A549 (cell line): ENCODE measurements around the gene PRKCZ. TPM values are rescaled to one million over a fixed set of nuclear protein-coding genes. Genes with fewer than 3 reads are reported as not detected.

Source experiments
- ATAC-seq, 2 experiments: fragments of 200-7000 bp in 1 of 2; fragments of >200 bp in 1 of 2; cut with Nextera tagmentation in 1 of 2; cut with Tn5 transposase in 1 of 2; 3 replicates each; pipeline versions ENCODE4 v1.8.0 to v1.9.1; 2018 to 2020; ENCODE audit warnings: mild to moderate bottlenecking in 1 of 2, moderate library complexity in 1 of 2
- CTCF ChIA-PET: fragments of 300-600 bp; sonication (Branson Sonifier 250); formaldehyde crosslinking; extraction: SDS; loops from one replicate; lab custom pipeline; 2021; ENCODE audit warnings: antibody characterized with exemption, inconsistent platforms; lab: Yijun Ruan, JAX
- POLR2A ChIA-PET: fragments of 350-600 bp; formaldehyde crosslinking; extraction: SDS; loops from one replicate; lab custom pipeline; 2021; ENCODE audit warnings: antibody characterized with exemption, inconsistent platforms; lab: Yijun Ruan, JAX
- DNase-seq, 2 experiments: peaks; one replicate each; pipeline versions ENCODE4 v3.0.0 to v3.0.0-alpha.2; 2011 to 2016; ENCODE audit warnings: low read depth in 1 of 2, low spot score in 1 of 2
- FAIRE-seq: peaks from 2 replicates; lab custom pipeline; 2011; peaks lifted over from hg19 to GRCh38; lab: Jason Lieb, UNC
- H3K27ac ChIP-seq, 2 experiments: fragments of >200 bp; sonication (Bioruptor Twin); formaldehyde crosslinking; 3 replicates each; pipeline ENCODE4 v1.5.1; 2016 to 2017
- H3K4me1 ChIP-seq: fragments of >200 bp; sonication (Bioruptor Twin); formaldehyde crosslinking; 3 replicates; pipeline ENCODE4 v1.6.1; 2016
- H3K4me2 ChIP-seq: fragments of >200 bp; sonication (Bioruptor Twin); formaldehyde crosslinking; 3 replicates; pipeline ENCODE4 v1.6.1; 2016
- H3K4me3 ChIP-seq: fragments of >200 bp; sonication (Bioruptor Twin); formaldehyde crosslinking; 3 replicates; pipeline ENCODE4 v1.5.1; 2016
- H3K9me3 ChIP-seq: fragments of >200 bp; sonication (Bioruptor Twin); formaldehyde crosslinking; 3 replicates; pipeline ENCODE4 v1.6.1; 2016
- CBX8 ChIP-seq: fragments of 200-600 bp; sonication (generic); IDR thresholded peaks from 2 replicates; pipeline ENCODE4 v1.6.1; 2016
- EHF ChIP-seq: fragments of 250-450 bp; sonication (Bioruptor Pico); IDR thresholded peaks from 2 replicates; pipeline ENCODE4 v1.5.0; 2020; ENCODE audit warnings: mild to moderate bottlenecking
- GATA3 ChIP-seq: IDR thresholded peaks from 2 replicates; pipeline ENCODE4 v1.6.1; 2012; ENCODE audit warnings: borderline replicate concordance
- JUN ChIP-seq, 2 experiments: fragments of >200 bp; sonication (Bioruptor Twin); formaldehyde crosslinking; IDR thresholded peaks; 2 replicates in 1 of 2; 3 replicates in 1 of 2; pipeline ENCODE4 v1.6.1; 2016 to 2017
- JUNB ChIP-seq: fragments of >200 bp; sonication (Bioruptor Twin); formaldehyde crosslinking; IDR thresholded peaks from 2 replicates; pipeline ENCODE4 v1.6.1; 2016
- MAZ ChIP-seq: fragments of 150-350 bp; IDR thresholded peaks from 2 replicates; pipeline ENCODE4 v1.6.1; 2014; ENCODE audit warnings: antibody characterized with exemption, low read depth, low read length, borderline replicate concordance
- MYC ChIP-seq: IDR thresholded peaks from 2 replicates; pipeline ENCODE4 v1.6.1; 2012; ENCODE audit warnings: mild to moderate bottlenecking, inconsistent platforms, low read length, improper control_type of control experiment, borderline replicate concordance
- NPAS2 ChIP-seq: fragments of 250-450 bp; sonication (Bioruptor Pico); IDR thresholded peaks from 2 replicates; pipeline ENCODE4 v1.8.0; 2022; ENCODE audit warnings: mild to moderate bottlenecking, moderate library complexity, borderline replicate concordance
- RARB ChIP-seq: fragments of 250-450 bp; sonication (Bioruptor Pico); IDR thresholded peaks from 2 replicates; pipeline ENCODE4 v1.8.0; 2021; ENCODE audit warnings: mild to moderate bottlenecking, moderate library complexity
- RFX5 ChIP-seq: fragments of 450-650 bp; IDR thresholded peaks from 2 replicates; pipeline ENCODE4 v1.7.1; 2014; ENCODE audit warnings: antibody characterized with exemption, mild to moderate bottlenecking, moderate library complexity
- RNF2 ChIP-seq: fragments of 200-600 bp; sonication (generic); IDR thresholded peaks from 2 replicates; pipeline ENCODE4 v1.6.1; 2016; ENCODE audit warnings: low read depth, mild to moderate bottlenecking, antibody characterized with exemption, moderate library complexity, borderline replicate concordance
- TFCP2L1 ChIP-seq: fragments of 250-450 bp; sonication (Bioruptor Pico); IDR thresholded peaks from 2 replicates; pipeline ENCODE4 v1.5.0; 2021; ENCODE audit warnings: mild to moderate bottlenecking
- ZC3H11A ChIP-seq: fragments of 450-650 bp; IDR thresholded peaks from 2 replicates; pipeline ENCODE4 v1.6.1; 2014; ENCODE audit warnings: antibody characterized with exemption, mild to moderate bottlenecking
- WGBS: methylation state at CpG from one replicate; pipeline ENCODE4 v1.1.6; 2017; ENCODE audit errors: missing lambda C conversion rate; 5-methylcytosine and 5-hydroxymethylcytosine counted together
- polyA plus RNA-seq, 4 experiments: library from polyadenylated mRNA; depleted of rRNA in 3 of 4; stranded (reverse); fragments of >200 nt; fragmentation: RNase III in 1 of 4; extraction: RNeasy Plus Mini Kit Qiagen cat#74134 plus additional on column Dnase treatment in 1 of 4; gene quantifications; 2 replicates in 3 of 4; 3 replicates in 1 of 4; pipeline ENCODE4 v1.2.3, GENCODE V29; 2011 to 2017
- TF ChIP-seq, protein P1 (sequence below): fragments of >200 bp; sonication (Bioruptor Twin); formaldehyde crosslinking; IDR thresholded peaks from 3 replicates; pipeline ENCODE4 v1.6.1; 2016
- TF ChIP-seq, protein P2 (sequence below): fragments of 150-350 bp; IDR thresholded peaks from 2 replicates; pipeline ENCODE4 v1.6.1; 2014; ENCODE audit warnings: low read depth, mild to moderate bottlenecking, low read length
- TF ChIP-seq, protein P3 (sequence below): fragments of 200-600 bp; sonication (generic); IDR thresholded peaks from 2 replicates; pipeline ENCODE4 v1.6.1; 2016; ENCODE audit warnings: antibody characterized with exemption, mild to moderate bottlenecking, moderate library complexity
- TF ChIP-seq, protein P4 (sequence below): fragments of 250-450 bp; sonication (Bioruptor Pico); IDR thresholded peaks from 2 replicates; pipeline ENCODE4 v1.5.0; 2020; ENCODE audit warnings: low read depth, mild to moderate bottlenecking, moderate library complexity
- TF ChIP-seq, protein P5 (sequence below): fragments of 450-650 bp; IDR thresholded peaks from 2 replicates; pipeline ENCODE4 v1.6.1; 2014; ENCODE audit warnings: antibody characterized with exemption
- TF ChIP-seq, protein P6 (sequence below): IDR thresholded peaks from 2 replicates; pipeline ENCODE4 v1.6.1; 2012
- TF ChIP-seq, protein P7 (sequence below): fragments of >200 bp; sonication (Bioruptor Twin); formaldehyde crosslinking; IDR thresholded peaks from 3 replicates; pipeline ENCODE4 v1.5.1; 2016
- TF ChIP-seq, protein P8 (sequence below): IDR thresholded peaks from 2 replicates; pipeline ENCODE4 v1.6.1; 2012

PRKCZ gene
- polyA plus RNA-seq, 2 of the 4 experiments (the other 2 are of a cell fraction): 9.5 to 9.8 TPM

DNA sequence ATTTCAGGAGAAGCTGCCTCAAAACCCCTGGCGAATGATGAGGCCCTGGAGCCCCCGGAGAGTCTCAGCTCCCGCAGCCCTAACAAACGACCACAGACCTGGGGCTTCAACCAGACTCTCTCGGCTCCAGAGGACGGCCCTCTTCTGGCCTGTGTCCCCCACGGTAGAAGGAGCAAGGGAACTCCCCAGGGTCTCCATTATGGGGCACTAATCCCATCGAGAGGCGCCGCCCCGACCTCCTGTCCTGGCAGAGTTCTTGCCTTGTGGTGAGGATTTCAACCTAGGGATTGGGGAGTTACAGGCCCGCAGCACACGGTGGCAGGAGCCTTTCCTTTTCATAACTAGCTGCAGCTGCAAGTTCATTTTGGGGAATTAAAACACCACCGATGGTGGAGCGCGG, 138.1 kb downstream of the PRKCZ start:
- ChIA-PET CTCF (interaction anchor here (0.7 to 3.7 kb wide), 5 partner anchors 14 to 193 kb away, joined by 3 to 18 read pairs (median 5); no protein-coding TSS in a partner anchor), POLR2A (no interaction called here)
- ATAC-seq: no peak
- Histone ChIP-seq H3K27ac (no peak overlapping the region), H3K4me3 (no peak overlapping the region), H3K4me2 (no peak overlapping the region), H3K9me3 (no peaks in the 10 kb centered on the region), H3K4me1 (peaks cover 7% of the 10 kb centered on the region; the same call in 2 of the 3 replicates)
- no peak for DNase-seq
- 81% methylated on average over 14 of the region's 16 CpGs for WGBS
- TF ChIP-seq, protein P1, sequence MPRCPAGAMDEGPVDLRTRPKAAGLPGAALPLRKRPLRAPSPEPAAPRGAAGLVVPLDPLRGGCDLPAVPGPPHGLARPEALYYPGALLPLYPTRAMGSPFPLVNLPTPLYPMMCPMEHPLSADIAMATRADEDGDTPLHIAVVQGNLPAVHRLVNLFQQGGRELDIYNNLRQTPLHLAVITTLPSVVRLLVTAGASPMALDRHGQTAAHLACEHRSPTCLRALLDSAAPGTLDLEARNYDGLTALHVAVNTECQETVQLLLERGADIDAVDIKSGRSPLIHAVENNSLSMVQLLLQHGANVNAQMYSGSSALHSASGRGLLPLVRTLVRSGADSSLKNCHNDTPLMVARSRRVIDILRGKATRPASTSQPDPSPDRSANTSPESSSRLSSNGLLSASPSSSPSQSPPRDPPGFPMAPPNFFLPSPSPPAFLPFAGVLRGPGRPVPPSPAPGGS: no peak
- TF ChIP-seq MYC (no peak), ZC3H11A (no peak)
- TF ChIP-seq, protein P2, sequence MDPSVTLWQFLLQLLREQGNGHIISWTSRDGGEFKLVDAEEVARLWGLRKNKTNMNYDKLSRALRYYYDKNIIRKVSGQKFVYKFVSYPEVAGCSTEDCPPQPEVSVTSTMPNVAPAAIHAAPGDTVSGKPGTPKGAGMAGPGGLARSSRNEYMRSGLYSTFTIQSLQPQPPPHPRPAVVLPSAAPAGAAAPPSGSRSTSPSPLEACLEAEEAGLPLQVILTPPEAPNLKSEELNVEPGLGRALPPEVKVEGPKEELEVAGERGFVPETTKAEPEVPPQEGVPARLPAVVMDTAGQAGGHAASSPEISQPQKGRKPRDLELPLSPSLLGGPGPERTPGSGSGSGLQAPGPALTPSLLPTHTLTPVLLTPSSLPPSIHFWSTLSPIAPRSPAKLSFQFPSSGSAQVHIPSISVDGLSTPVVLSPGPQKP: no peak
- TF ChIP-seq, protein P3, sequence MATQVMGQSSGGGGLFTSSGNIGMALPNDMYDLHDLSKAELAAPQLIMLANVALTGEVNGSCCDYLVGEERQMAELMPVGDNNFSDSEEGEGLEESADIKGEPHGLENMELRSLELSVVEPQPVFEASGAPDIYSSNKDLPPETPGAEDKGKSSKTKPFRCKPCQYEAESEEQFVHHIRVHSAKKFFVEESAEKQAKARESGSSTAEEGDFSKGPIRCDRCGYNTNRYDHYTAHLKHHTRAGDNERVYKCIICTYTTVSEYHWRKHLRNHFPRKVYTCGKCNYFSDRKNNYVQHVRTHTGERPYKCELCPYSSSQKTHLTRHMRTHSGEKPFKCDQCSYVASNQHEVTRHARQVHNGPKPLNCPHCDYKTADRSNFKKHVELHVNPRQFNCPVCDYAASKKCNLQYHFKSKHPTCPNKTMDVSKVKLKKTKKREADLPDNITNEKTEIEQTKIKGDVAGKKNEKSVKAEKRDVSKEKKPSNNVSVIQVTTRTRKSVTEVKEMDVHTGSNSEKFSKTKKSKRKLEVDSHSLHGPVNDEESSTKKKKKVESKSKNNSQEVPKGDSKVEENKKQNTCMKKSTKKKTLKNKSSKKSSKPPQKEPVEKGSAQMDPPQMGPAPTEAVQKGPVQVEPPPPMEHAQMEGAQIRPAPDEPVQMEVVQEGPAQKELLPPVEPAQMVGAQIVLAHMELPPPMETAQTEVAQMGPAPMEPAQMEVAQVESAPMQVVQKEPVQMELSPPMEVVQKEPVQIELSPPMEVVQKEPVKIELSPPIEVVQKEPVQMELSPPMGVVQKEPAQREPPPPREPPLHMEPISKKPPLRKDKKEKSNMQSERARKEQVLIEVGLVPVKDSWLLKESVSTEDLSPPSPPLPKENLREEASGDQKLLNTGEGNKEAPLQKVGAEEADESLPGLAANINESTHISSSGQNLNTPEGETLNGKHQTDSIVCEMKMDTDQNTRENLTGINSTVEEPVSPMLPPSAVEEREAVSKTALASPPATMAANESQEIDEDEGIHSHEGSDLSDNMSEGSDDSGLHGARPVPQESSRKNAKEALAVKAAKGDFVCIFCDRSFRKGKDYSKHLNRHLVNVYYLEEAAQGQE: no peak
- TF ChIP-seq, protein P4, sequence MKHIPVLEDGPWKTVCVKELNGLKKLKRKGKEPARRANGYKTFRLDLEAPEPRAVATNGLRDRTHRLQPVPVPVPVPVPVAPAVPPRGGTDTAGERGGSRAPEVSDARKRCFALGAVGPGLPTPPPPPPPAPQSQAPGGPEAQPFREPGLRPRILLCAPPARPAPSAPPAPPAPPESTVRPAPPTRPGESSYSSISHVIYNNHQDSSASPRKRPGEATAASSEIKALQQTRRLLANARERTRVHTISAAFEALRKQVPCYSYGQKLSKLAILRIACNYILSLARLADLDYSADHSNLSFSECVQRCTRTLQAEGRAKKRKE (CRISPR knock-in tag): no peak
- no peak for FAIRE-seq

DNA sequence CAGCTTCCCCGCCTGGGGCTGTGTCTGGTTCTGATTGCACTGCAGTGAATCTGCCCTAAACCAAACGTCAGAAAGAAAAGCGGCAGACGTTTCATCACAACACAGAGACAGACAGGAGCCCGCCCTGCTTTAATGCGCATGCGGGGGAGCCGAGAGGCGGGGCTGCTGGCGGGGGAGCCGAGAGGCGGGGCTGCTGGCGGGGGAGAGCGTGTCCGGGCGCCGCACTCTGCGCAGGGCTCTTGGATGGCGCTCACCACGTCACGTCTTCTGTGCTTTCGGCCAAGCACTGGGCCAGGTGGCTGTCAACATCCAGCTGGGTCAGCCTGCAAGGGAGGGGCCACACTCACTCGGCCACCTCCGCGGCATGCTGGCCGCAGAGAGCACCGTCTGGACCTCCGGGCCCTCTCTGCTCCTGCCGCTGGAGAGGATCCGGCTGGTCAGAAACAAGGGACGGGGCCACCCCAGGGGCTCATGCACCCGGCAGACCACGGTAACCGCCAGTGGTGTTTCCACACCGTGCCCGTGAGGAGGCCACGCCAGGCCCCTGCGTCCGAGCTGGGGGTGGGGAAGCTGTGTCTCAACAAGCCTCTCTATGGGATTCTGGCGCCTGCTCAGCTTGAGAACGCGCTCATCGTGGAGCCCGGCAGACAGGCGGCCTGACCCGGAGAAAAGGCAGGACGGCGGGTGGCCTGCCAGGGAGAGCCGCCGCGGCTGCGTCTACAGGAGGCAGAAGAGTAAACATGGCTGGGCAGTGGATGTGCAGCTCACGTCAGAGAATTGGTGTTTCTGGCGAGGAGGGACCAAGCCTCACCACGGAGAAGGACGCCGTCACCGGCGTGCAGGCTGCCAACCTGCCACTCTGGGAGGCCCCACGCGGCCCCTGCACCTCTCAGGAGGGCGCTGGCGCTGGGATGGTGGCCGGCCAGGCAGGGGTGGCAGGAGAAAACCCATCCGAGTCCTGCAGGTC, 139.5 kb downstream of the PRKCZ start:
- peak overlapping the region; percentile 66 to 89 for H3K27ac ChIP-seq
- peak overlapping the region; percentile 91 for H3K4me2 ChIP-seq
- H3K9me3 ChIP-seq: no peaks in the 10 kb centered on the region
- 68% methylated on average over 5 of the region's 65 CpGs for WGBS
- CTCF ChIA-PET: interaction anchor here (0.6 to 3.7 kb wide), 4 partner anchors 15 to 230 kb away, joined by 3 to 18 read pairs (median 5); no protein-coding TSS in a partner anchor
- POLR2A ChIA-PET: interaction anchor here (0.7 to 1.8 kb wide), 3 partner anchors 10 to 202 kb away, joined by 4 to 6 read pairs (median 4); partner anchors contain the start of genes MORN1 and RER1
- DNase-seq: peak; percentile 71 to 88
- FAIRE-seq: no peak
- peak; percentile 83 to 93 for ATAC-seq
- peaks cover 13% of the 10 kb centered on the region; the same call in 2 of the 3 replicates for H3K4me1 ChIP-seq
- H3K4me3 ChIP-seq: peak overlapping the region; percentile 42
- no peak for TF ChIP-seq RNF2
- TF ChIP-seq, protein P5, sequence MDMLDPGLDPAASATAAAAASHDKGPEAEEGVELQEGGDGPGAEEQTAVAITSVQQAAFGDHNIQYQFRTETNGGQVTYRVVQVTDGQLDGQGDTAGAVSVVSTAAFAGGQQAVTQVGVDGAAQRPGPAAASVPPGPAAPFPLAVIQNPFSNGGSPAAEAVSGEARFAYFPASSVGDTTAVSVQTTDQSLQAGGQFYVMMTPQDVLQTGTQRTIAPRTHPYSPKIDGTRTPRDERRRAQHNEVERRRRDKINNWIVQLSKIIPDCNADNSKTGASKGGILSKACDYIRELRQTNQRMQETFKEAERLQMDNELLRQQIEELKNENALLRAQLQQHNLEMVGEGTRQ: no peak
- TF ChIP-seq NPAS2 (CRISPR knock-in tag): no peak
- no peak for TF ChIP-seq EHF (CRISPR knock-in tag)
- TF ChIP-seq, protein P6, sequence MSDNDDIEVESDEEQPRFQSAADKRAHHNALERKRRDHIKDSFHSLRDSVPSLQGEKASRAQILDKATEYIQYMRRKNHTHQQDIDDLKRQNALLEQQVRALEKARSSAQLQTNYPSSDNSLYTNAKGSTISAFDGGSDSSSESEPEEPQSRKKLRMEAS: peak; percentile 36
- TF ChIP-seq MYC: no peak
- no peak for TF ChIP-seq MAZ
- no peak for TF ChIP-seq TFCP2L1
- no peak for TF ChIP-seq CBX8
- TF ChIP-seq, protein P7, sequence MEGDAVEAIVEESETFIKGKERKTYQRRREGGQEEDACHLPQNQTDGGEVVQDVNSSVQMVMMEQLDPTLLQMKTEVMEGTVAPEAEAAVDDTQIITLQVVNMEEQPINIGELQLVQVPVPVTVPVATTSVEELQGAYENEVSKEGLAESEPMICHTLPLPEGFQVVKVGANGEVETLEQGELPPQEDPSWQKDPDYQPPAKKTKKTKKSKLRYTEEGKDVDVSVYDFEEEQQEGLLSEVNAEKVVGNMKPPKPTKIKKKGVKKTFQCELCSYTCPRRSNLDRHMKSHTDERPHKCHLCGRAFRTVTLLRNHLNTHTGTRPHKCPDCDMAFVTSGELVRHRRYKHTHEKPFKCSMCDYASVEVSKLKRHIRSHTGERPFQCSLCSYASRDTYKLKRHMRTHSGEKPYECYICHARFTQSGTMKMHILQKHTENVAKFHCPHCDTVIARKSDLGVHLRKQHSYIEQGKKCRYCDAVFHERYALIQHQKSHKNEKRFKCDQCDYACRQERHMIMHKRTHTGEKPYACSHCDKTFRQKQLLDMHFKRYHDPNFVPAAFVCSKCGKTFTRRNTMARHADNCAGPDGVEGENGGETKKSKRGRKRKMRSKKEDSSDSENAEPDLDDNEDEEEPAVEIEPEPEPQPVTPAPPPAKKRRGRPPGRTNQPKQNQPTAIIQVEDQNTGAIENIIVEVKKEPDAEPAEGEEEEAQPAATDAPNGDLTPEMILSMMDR: no peak
- TF ChIP-seq JUN (IDR thresholded peaks at IDR 0.05): peak in 1 of 2 experiments; percentile 3; a peak in 1 of 5 replicates
- TF ChIP-seq, protein P8, sequence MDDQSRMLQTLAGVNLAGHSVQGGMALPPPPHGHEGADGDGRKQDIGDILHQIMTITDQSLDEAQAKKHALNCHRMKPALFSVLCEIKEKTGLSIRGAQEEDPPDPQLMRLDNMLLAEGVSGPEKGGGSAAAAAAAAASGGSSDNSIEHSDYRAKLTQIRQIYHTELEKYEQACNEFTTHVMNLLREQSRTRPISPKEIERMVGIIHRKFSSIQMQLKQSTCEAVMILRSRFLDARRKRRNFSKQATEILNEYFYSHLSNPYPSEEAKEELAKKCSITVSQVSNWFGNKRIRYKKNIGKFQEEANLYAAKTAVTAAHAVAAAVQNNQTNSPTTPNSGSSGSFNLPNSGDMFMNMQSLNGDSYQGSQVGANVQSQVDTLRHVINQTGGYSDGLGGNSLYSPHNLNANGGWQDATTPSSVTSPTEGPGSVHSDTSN: peak; percentile 69; the same call in 1 of the 2 replicates
- no peak for TF ChIP-seq RFX5
- no peak for TF ChIP-seq RARB (CRISPR knock-in tag)
- no peak for TF ChIP-seq JUNB
- TF ChIP-seq GATA3: no peak
